ENCODE data around the gene MCCD1.

DNA sequence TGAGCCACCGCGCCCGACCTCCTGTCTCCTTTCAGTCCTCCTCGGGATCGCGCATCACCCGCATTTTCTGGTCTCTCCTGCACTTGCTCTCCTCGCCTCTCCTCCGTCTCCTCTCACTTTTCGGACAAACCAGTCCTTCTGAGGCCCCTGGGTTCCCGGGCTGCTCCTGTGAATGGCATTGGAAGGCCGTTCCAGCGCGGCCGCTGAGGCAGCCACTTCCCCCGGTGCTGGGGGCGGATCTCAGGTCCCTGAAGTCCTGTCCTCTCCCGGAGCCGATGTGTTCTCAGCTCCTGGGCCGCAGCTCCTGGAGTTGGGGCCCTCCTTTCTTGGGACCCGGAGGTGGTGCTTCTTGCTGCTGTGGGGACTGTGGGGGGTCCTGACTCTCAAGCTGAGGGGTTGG lies 30.0 kb upstream of the MCCD1 start:
- TF ChIP-seq, protein P1, sequence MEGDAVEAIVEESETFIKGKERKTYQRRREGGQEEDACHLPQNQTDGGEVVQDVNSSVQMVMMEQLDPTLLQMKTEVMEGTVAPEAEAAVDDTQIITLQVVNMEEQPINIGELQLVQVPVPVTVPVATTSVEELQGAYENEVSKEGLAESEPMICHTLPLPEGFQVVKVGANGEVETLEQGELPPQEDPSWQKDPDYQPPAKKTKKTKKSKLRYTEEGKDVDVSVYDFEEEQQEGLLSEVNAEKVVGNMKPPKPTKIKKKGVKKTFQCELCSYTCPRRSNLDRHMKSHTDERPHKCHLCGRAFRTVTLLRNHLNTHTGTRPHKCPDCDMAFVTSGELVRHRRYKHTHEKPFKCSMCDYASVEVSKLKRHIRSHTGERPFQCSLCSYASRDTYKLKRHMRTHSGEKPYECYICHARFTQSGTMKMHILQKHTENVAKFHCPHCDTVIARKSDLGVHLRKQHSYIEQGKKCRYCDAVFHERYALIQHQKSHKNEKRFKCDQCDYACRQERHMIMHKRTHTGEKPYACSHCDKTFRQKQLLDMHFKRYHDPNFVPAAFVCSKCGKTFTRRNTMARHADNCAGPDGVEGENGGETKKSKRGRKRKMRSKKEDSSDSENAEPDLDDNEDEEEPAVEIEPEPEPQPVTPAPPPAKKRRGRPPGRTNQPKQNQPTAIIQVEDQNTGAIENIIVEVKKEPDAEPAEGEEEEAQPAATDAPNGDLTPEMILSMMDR (conservative IDR thresholded peaks at IDR 0.05; ENCODE audit: low read depth in 2 of 2) = no peak
- TF ChIP-seq POLR2AphosphoS5 (IDR thresholded peaks at IDR 0.05; ENCODE audit: low read depth) (no peak), EZH2 (IDR thresholded peaks at IDR 0.05; ENCODE audit: low read depth, unreplicated experiment) (no peak), EZH2phosphoT487 (IDR thresholded peaks at IDR 0.05; ENCODE audit: unreplicated experiment) (no peak)

Measured in GM23338 (cell line).